H1 (cell line): Measurements from ENCODE around the gene SPOCK1. TPM values are rescaled to one million over a fixed set of nuclear protein-coding genes. Genes with fewer than 3 reads are reported as not detected.

Experiments used
- EGR1 ChIP-seq: IDR thresholded peaks from 2 replicates; pipeline ENCODE4 v1.6.1; 2011; ENCODE audit warnings: low read depth, low read length, borderline replicate concordance
- KDM4A ChIP-seq: IDR thresholded peaks from one replicate; pipeline ENCODE4 v1.7.1; 2012; ENCODE audit warnings: low read depth, mild to moderate bottlenecking, moderate library complexity, low read length, inconsistent platforms; ENCODE audit not compliant: severe bottlenecking
- MAFK ChIP-seq: IDR thresholded peaks from 2 replicates; pipeline ENCODE4 v1.6.1; 2012; ENCODE audit warnings: low read depth, mild to moderate bottlenecking, improper control_type of control experiment, low read length
- SP2 ChIP-seq: IDR thresholded peaks from 2 replicates; pipeline ENCODE4 v1.6.1; 2012; ENCODE audit warnings: mild to moderate bottlenecking, low read length, inconsistent platforms
- polyA plus RNA-seq, 7 experiments: library from polyadenylated mRNA; depleted of rRNA in 3 of 7; stranded (reverse) in 5 of 7; unstranded in 2 of 7; fragments of >200 nt in 5 of 7; fragments of 200-250 nt in 2 of 7; gene quantifications; 1 replicate in 5 of 7; 2 replicates in 1 of 7; 4 replicates in 1 of 7; pipeline versions ENCODE4 v1.2.1 to v1.2.3, GENCODE V29; 2011 to 2013; ENCODE audit warnings: missing spikeins in 2 of 7, mixed read lengths in 2 of 7
- total RNA-seq: library from RNA; stranded (reverse); fragmentation: NEBNext Ultra II Directional; extraction: Animal tissue kit (Norgen Biotek cat#: 25700); gene quantifications from 2 replicates; pipeline ENCODE4 v1.2.1, GENCODE V29; 2021

SPOCK1 gene
- total and polyA plus RNA-seq, 2 of the 8 experiments (the other 6 are each of a cell fraction or from before 2014, with no cell fraction given) = 6.9 to 18.1 TPM

DNA sequence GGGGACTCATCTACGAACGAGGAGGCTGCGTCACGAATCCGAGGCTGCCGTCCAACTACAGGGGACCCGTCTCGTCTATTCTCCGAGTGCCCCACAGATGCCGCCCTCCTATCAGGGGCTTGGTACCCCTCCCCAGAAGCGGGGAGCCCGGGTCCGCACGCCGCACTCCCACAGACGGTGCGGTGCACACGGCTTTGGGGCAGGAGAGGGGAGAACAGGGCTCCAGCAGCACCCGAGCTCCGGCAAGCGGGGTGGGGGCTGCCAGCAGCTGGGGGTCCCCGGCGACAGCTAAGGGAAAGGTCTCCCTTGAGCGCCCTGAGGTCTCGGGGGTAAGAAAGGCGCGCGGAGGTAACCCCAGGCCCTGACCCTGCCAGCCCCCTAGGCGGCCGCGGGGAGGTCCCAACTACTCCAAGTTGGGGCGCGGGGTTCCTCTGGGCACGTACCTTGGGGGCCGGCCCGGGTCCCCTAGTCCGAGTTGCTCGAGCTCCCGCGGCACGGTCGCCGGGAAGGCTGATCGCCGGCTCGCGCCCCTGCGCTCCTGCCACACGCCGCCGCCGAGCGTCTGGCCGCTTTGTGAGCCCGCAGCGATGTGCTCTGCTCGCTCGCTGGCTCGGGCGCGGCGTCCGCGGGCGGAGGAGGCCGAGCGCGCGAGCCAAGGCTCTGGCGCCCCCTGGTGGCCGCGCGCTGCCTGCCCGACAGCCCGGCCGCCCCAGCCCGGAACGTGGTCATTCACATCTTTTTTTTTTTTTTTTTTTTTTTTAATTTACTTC, at the start of gene SPOCK1 (continued):
- TF ChIP-seq MAFK (no peak), SP2 (no peak), KDM4A (peak; percentile 98), EGR1 (no peak)
